ENCODE measurements around the gene ASXL1.

The ASXL1 gene

DNA sequence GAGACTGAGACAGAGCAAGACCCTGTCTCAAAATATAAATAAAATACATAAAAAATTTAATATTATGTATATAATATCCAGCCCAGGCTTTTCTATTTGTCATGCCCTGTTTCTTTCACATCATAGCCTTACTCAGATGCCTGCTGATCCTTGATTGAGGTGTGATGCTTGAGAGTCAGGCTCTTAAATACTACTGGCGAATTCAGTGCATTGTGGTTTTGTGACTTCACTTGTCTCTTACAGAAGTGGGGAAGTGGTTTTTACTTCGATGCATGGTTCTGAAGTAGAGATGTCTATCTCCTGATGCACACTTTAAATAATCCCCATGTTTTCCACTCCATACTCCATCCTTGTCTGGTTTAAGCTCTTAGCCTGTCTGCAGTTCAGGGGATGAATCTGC lies 29.1 kb downstream of the ASXL1 start:
- no peak overlapping the region for H3K27ac ChIP-seq
- no peak for DNase-seq (ENCODE audit: low spot score)

DNA sequence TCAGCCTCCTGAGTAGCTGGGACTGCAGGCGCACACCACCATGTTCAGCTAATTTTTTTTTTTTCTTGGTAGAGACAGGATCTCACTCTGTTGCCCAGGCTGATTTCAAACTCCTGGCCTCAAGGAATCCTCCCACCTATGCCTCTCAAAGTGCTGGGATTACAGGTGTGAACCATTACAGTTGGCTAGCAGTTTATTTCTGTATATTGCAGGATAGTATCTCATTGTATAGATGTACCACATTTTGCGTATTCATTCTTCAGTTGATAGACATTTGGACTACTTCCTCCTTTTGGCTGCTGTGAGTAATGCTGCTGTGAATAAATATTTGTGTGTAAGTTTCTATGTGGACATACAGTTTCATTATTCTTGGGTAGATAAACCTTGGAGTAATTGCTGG lies 32.9 kb downstream of the ASXL1 start:
- no peak overlapping the region for H3K27ac ChIP-seq
- no peak for DNase-seq (ENCODE audit: low spot score)
- no peak overlapping the region for H3K4me3 ChIP-seq
- TF ChIP-seq, protein P1, sequence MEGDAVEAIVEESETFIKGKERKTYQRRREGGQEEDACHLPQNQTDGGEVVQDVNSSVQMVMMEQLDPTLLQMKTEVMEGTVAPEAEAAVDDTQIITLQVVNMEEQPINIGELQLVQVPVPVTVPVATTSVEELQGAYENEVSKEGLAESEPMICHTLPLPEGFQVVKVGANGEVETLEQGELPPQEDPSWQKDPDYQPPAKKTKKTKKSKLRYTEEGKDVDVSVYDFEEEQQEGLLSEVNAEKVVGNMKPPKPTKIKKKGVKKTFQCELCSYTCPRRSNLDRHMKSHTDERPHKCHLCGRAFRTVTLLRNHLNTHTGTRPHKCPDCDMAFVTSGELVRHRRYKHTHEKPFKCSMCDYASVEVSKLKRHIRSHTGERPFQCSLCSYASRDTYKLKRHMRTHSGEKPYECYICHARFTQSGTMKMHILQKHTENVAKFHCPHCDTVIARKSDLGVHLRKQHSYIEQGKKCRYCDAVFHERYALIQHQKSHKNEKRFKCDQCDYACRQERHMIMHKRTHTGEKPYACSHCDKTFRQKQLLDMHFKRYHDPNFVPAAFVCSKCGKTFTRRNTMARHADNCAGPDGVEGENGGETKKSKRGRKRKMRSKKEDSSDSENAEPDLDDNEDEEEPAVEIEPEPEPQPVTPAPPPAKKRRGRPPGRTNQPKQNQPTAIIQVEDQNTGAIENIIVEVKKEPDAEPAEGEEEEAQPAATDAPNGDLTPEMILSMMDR (IDR thresholded peaks at IDR 0.05) = no peak

More for the DNA sequence above, 29.1 kb downstream of the ASXL1 start:
- TF ChIP-seq, protein P1 (IDR thresholded peaks at IDR 0.05) = no peak
- H3K4me3 ChIP-seq = no peak overlapping the region

DNA sequence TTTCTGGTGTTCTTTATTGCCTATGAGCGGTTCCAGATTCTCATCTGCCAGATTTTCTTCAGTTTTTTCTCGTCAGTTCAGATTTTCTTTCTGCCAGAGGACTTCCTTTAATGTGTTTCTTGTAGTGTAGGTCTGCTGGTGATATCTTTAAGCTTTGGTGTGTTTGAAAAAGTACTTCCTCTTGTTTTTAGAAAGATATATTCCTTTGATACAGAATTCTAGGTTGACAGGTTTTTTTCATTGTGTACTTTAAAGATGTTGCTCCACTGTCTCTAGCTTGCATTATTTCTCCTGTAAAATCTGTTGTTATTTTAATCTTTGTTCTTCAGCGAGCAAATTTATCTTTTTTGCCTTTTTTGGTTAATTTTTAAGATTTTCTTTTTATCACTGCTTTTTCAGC lies 36.9 kb downstream of the ASXL1 start:
- DNase-seq (ENCODE audit: low spot score) = no peak
- no peak overlapping the region for H3K4me3 ChIP-seq
- TF ChIP-seq, protein P1 (IDR thresholded peaks at IDR 0.05) = no peak
- no peak overlapping the region for H3K27ac ChIP-seq

DNA sequence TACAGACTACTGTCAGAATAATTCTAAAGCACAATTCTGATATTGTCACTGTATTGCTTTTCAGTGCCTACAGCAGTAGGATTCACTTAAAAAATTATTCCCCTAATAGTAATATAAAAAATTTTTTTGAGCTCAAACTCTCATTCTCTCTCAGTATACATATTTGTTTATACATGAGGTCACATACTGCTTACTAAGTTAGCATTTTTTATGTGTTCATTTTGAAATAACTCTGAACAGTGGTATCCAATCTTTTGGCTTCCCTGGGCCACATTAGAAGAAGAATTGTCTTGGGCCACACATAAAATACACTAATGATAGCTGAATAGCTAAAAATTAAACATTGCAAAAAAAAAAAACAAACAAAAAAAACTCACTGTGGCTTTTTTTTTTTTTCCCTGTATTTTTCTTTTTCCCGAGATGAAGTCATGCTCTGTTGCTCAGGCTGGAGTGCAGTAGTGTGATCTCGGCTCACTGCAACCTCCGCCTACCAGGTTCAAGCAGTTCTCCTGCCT lies 38.6 kb downstream of the ASXL1 start:
- TF ChIP-seq, protein P1 (IDR thresholded peaks at IDR 0.05) = no peak
- no peak overlapping the region for H3K4me3 ChIP-seq
- H3K27ac ChIP-seq = no peak overlapping the region
- no peak for DNase-seq (ENCODE audit: low spot score)

DNA sequence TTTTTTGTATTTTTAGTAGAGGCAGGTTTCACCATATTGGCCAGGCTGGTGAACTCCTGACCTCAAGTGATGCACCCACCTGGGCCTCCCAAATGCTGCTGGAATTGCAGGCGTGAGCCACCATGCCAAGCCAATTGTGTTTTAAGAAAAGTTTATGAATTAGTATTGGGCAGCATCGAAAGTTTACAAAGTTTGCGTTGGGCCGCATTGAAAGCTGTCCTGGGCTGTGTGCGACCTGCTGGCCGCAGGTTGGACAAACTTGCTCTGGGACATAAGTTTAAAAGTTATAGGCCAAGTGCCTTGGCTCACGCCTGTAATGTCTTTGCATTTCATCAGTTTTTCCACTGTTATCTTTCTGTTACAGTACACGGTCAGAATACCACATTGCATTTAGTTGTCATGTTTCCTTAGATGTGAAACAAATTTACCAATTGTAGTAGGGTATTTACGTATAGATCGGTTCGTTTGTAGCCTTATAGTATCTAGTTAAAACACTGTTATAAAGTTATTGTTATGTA lies 39.5 kb downstream of the ASXL1 start:
- no peak overlapping the region for H3K27ac ChIP-seq
- no peak overlapping the region for H3K4me3 ChIP-seq
- no peak for DNase-seq (ENCODE audit: low spot score)
- TF ChIP-seq, protein P1 (IDR thresholded peaks at IDR 0.05) = no peak

DNA sequence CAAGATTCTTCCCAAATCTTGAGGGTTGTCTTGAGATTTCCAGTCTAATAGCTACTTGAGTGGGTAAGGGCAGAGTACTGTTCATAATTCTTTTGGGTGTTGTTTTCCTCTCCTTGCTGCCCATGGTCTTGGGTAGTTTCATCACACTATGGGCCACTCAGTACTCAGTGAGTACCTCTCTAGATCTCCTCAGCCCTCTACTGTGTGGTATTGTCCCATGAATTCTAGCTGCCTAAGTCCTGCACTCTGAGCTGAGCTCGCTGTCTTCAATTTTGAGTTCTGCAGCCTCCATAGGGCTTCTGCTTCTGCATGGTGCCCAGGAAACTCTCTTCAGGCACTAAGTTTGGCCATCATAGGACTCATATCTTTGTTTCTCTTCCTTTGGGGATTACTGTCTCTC lies 42.3 kb downstream of the ASXL1 start:
- DNase-seq (ENCODE audit: low spot score) = no peak
- TF ChIP-seq, protein P1 (IDR thresholded peaks at IDR 0.05) = no peak
- Histone ChIP-seq H3K4me3 (no peak overlapping the region), H3K27ac (no peak overlapping the region)

DNA sequence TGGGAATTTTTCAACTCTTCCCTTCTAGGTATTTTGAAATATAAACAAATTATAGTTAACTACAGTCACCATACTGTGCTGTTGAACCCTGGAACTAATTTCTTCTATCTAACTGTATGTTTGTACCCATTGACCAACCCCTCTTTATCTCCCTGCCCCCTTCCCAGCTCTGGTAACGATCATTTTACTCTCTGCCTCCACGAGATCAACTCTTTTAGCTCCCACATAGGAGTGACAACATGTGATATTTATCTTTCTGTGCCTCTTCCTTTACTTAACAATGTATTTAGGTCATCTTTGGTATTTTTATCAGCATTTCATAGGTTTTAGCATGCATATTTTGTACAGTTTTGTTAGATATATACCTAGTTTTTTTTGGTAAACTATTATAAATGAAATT lies 45.9 kb downstream of the ASXL1 start:
- TF ChIP-seq, protein P1 (IDR thresholded peaks at IDR 0.05) = no peak
- no peak for DNase-seq (ENCODE audit: low spot score)
- H3K27ac ChIP-seq = no peak overlapping the region

More for the DNA sequence above, 45.9 kb downstream of the ASXL1 start:
- H3K4me3 ChIP-seq = no peak overlapping the region

Measured in coronary artery (tissue), 2 donors.